ENCODE results near the gene CYP3A4. TPM values are rescaled to one million over a fixed set of nuclear protein-coding genes. Genes with fewer than 3 reads are reported as not detected.
"Not testable (repeated sequence)": the region's sequence is repeated elsewhere in the genome, so short reads cannot be mapped to it uniquely, and the experiment has no call there.

Gene CYP3A4
- total and polyA plus RNA-seq, 4 donors = 12.9 TPM; not detected in 3

DNA sequence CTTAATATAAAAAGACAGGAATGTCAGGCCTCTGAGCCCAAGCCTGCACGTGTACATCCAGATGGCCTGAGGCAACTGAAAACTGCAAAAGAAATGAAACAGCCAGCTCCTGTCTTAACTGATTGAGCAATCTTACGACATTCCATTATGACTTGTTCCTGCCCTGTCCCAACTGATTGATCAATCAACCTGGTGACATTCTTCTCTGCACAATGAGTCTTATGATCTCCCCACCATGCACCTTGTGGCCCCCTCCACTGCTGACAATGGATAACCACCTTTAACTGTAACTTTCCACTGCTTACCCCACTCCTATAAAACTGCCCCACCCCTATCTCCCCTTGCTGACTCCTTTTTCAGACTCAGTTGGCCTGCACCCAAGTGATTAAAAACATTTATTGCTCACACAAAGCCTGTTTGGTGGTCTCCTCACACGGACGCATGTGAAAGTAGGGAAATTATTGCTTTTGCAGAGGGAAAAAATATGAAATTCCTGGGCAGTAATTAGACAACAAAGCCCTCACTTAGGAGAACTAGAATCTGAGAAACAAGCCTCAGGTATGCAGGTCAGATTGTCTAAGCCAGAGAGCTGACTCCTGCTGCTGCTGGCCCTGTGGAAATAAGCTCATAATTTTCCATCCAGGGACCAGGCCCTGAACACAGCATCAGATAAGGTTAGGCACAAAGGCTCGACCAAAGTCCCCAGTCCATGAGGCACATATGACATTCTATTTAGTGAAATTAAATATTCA lies 54.3 kb downstream of the CYP3A4 start:
- peaks cover 0 to 1% of the 10 kb centered on the region in 2 donors for H3K36me3 ChIP-seq (ENCODE audit: control insufficient read depth in 1 of 2, insufficient read depth in 2 of 2, low read length in 1 of 2)
- H3K27me3 ChIP-seq (ENCODE audit: control insufficient read depth in 1 of 2, insufficient read depth in 2 of 2, low read length in 1 of 2) = no peaks in the 10 kb centered on the region
- DNase-seq (no peak), ATAC-seq (ENCODE audit: low FRiP score) (no peak)
- WGBS, 2 donors = 53 to 58% methylated on average over 5 of the region's 5 CpGs
- no peaks in the 10 kb centered on the region for H3K4me1 ChIP-seq (ENCODE audit: control insufficient read depth in 1 of 2, insufficient read depth in 2 of 2, low read length in 2 of 2)
- intact Hi-C loops (cut with DNase I) = no loop called here
- no peaks in the 10 kb centered on the region for H3K9me3 ChIP-seq (ENCODE audit: control insufficient read depth, low read length)
- H3K27ac ChIP-seq (ENCODE audit: low read depth in 1 of 2, low read length in 2 of 2) = no peak overlapping the region
- H3K4me3 ChIP-seq (ENCODE audit: low read length in 2 of 2) = no peak overlapping the region

- no peak overlapping the region for H3K27ac ChIP-seq (ENCODE audit: low read depth in 1 of 2, low read length in 2 of 2)
- H3K27me3 ChIP-seq (ENCODE audit: control insufficient read depth in 1 of 2, insufficient read depth in 2 of 2, low read length in 1 of 2) = no peaks in the 10 kb centered on the region
- no peak overlapping the region for H3K4me3 ChIP-seq (ENCODE audit: low read length in 2 of 2)
- WGBS, 2 donors = 86 to 92% methylated on average over 2 of the region's 2 CpGs
- H3K9me3 ChIP-seq (ENCODE audit: control insufficient read depth, low read length) = no peaks in the 10 kb centered on the region
- H3K4me1 ChIP-seq (ENCODE audit: control insufficient read depth in 1 of 2, insufficient read depth in 2 of 2, low read length in 2 of 2) = no peaks in the 10 kb centered on the region
- no peak for DNase-seq
- H3K36me3 ChIP-seq (ENCODE audit: control insufficient read depth in 1 of 2, insufficient read depth in 2 of 2, low read length in 1 of 2) = peaks cover 0 to 1% of the 10 kb centered on the region in 2 donors
- ATAC-seq (ENCODE audit: low FRiP score) = no peak
- intact Hi-C loops (cut with DNase I) = no loop called here
These were observed 55.4 kb downstream of the CYP3A4 start for GRCh38 chr7:99728615-99729014.

GRCh38 chr7:99723201-99723600 lies 60.8 kb downstream of the CYP3A4 start:
- H3K27me3 ChIP-seq (ENCODE audit: control insufficient read depth in 1 of 2, insufficient read depth in 2 of 2, low read length in 1 of 2); H3K27ac ChIP-seq (ENCODE audit: low read depth in 1 of 2, low read length in 2 of 2); H3K9me3 ChIP-seq (ENCODE audit: control insufficient read depth, low read length); DNase-seq; H3K36me3 ChIP-seq (ENCODE audit: control insufficient read depth in 1 of 2, insufficient read depth in 2 of 2, low read length in 1 of 2); ATAC-seq (ENCODE audit: low FRiP score); H3K4me3 ChIP-seq (ENCODE audit: low read length in 2 of 2); intact Hi-C loops (cut with DNase I); H3K4me1 ChIP-seq (ENCODE audit: control insufficient read depth in 1 of 2, insufficient read depth in 2 of 2, low read length in 2 of 2): not testable (repeated sequence)
- WGBS, 2 donors = 89% methylated on average over 6 of the region's 6 CpGs

- Histone ChIP-seq H3K4me3 (ENCODE audit: low read length in 2 of 2) (no peak overlapping the region), H3K36me3 (ENCODE audit: control insufficient read depth in 1 of 2, insufficient read depth in 2 of 2, low read length in 1 of 2) (no peaks in the 10 kb centered on the region), H3K27ac (ENCODE audit: low read depth in 1 of 2, low read length in 2 of 2) (no peak overlapping the region), H3K4me1 (ENCODE audit: control insufficient read depth in 1 of 2, insufficient read depth in 2 of 2, low read length in 2 of 2) (no peaks in the 10 kb centered on the region), H3K9me3 (ENCODE audit: control insufficient read depth, low read length) (no peaks in the 10 kb centered on the region), H3K27me3 (ENCODE audit: control insufficient read depth in 1 of 2, insufficient read depth in 2 of 2, low read length in 1 of 2) (no peaks in the 10 kb centered on the region)
- ATAC-seq (ENCODE audit: low FRiP score) (no peak), DNase-seq (no peak)
- intact Hi-C loops (cut with DNase I) = no loop called here
- WGBS, 2 donors = 67 to 75% methylated on average over 5 of the region's 5 CpGs
These were observed 63.0 kb downstream of the CYP3A4 start for GRCh38 chr7:99720800-99721595.

DNA sequence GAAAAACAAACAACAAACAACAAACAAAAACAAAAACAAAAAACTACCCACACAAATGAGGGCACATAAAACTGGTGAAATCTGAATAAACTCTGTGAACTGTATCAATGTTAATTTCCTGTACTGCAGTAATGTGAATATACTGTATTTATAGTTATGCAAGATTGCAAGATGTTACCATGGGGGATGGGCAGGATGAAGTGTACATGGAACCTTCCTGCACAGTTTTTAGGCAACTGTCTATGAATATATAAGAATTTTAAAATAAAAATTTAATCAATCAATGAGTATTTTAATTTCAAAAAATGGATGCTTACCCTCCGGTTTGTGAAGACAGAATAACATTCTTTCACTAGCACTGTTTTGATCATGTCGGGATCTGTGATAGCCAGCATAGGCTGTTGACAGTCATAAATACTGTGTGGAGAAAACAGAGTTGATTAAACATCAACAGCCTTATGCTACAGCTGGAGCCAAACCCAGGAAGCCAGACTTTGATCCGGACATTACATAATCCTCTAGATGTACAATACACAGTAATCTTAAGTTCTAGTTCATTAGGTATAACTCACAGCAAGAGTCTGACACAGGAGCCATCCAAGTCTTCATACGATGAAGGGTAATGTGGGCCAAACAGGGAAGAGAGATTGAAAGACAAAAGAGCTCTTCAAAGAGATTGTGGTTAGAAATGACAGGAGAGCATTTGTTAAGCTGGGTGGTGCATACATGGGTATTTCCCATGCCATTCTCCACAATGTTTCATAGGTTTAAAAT lies 63.8 kb downstream of the CYP3A4 start:
- H3K27ac ChIP-seq (ENCODE audit: low read depth in 1 of 2, low read length in 2 of 2) = no peak overlapping the region
- no peaks in the 10 kb centered on the region for H3K9me3 ChIP-seq (ENCODE audit: control insufficient read depth, low read length)
- no peak overlapping the region for H3K4me3 ChIP-seq (ENCODE audit: low read length in 2 of 2)
- 79 to 83% methylated on average over 4 of the region's 4 CpGs for WGBS, 2 donors
- no peaks in the 10 kb centered on the region for H3K36me3 ChIP-seq (ENCODE audit: control insufficient read depth in 1 of 2, insufficient read depth in 2 of 2, low read length in 1 of 2)
- no peak for ATAC-seq (ENCODE audit: low FRiP score)
- no peaks in the 10 kb centered on the region for H3K27me3 ChIP-seq (ENCODE audit: control insufficient read depth in 1 of 2, insufficient read depth in 2 of 2, low read length in 1 of 2)
- no peaks in the 10 kb centered on the region for H3K4me1 ChIP-seq (ENCODE audit: control insufficient read depth in 1 of 2, insufficient read depth in 2 of 2, low read length in 2 of 2)
- intact Hi-C loops (cut with DNase I) = no loop called here
- no peak for DNase-seq

- DNase-seq = no peak
- H3K36me3 ChIP-seq (ENCODE audit: control insufficient read depth in 1 of 2, insufficient read depth in 2 of 2, low read length in 1 of 2) = no peaks in the 10 kb centered on the region
- peaks cover 3% of the 10 kb centered on the region for H3K9me3 ChIP-seq (ENCODE audit: control insufficient read depth, low read length)
- ATAC-seq (ENCODE audit: low FRiP score) = no peak
- no peaks in the 10 kb centered on the region for H3K4me1 ChIP-seq (ENCODE audit: control insufficient read depth in 1 of 2, insufficient read depth in 2 of 2, low read length in 2 of 2)
- H3K27ac ChIP-seq (ENCODE audit: low read depth in 1 of 2, low read length in 2 of 2) = no peak overlapping the region
- intact Hi-C loops (cut with DNase I) = no loop called here
- no peak overlapping the region for H3K4me3 ChIP-seq (ENCODE audit: low read length in 2 of 2)
- H3K27me3 ChIP-seq (ENCODE audit: control insufficient read depth in 1 of 2, insufficient read depth in 2 of 2, low read length in 1 of 2) = no peaks in the 10 kb centered on the region
- 71 to 75% methylated on average over 3 of the region's 3 CpGs for WGBS, 2 donors
These were observed 69.9 kb downstream of the CYP3A4 start for GRCh38 chr7:99713995-99714570.

DNA sequence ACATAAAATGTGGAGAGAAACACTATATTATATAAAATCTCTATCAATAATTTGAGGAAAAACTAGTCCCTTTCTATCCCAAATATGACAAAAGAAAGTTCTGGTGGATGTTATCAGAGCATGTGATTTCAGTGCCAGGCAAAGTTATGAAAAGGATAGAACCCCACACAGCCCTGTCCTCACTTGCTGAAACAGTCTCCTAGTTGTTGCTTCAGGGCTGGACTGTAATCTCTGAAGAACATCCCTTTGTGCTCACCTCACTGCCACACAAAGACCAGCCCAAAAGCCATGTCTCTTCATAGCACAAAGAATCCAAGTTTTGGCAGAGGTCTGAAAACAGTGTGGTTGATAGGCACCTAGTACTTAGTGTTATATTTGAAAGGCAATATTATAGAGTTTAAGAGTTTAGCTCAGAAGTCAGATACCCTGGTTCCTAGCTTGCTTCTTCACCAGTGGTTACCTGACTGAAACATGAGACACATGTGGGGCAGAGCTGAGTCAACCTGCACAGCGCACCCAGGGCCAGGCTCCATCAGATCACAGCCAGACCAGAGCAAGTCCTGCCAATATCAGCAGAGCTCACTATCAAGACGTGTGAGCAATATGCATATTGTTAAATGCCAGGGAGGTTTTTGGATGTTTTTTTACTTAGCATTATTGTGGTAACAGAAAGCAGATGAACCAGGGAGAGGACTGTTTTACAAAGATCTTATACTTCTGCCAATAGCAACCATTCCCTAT lies 74.0 kb downstream of the CYP3A4 start:
- H3K27ac ChIP-seq (ENCODE audit: low read depth in 1 of 2, low read length in 2 of 2) = no peak overlapping the region
- 53% methylated on average over 2 of the region's 2 CpGs for WGBS, 2 donors
- ATAC-seq (ENCODE audit: low FRiP score) (no peak), DNase-seq (no peak)
- H3K4me1 ChIP-seq (ENCODE audit: control insufficient read depth in 1 of 2, insufficient read depth in 2 of 2, low read length in 2 of 2) = no peaks in the 10 kb centered on the region
- no peaks in the 10 kb centered on the region for H3K36me3 ChIP-seq (ENCODE audit: control insufficient read depth in 1 of 2, insufficient read depth in 2 of 2, low read length in 1 of 2)
- H3K9me3 ChIP-seq (ENCODE audit: control insufficient read depth, low read length) = peaks cover 5% of the 10 kb centered on the region
- intact Hi-C loops (cut with DNase I) = no loop called here
- no peaks in the 10 kb centered on the region for H3K27me3 ChIP-seq (ENCODE audit: control insufficient read depth in 1 of 2, insufficient read depth in 2 of 2, low read length in 1 of 2)
- H3K4me3 ChIP-seq (ENCODE audit: low read length in 2 of 2) = no peak overlapping the region

GRCh38 chr7:99709260-99709659 lies 74.7 kb downstream of the CYP3A4 start:
- Histone ChIP-seq H3K4me3 (ENCODE audit: low read length in 2 of 2) (no peak overlapping the region), H3K27me3 (ENCODE audit: control insufficient read depth in 1 of 2, insufficient read depth in 2 of 2, low read length in 1 of 2) (no peaks in the 10 kb centered on the region), H3K9me3 (ENCODE audit: control insufficient read depth, low read length) (peaks cover 3% of the 10 kb centered on the region), H3K36me3 (ENCODE audit: control insufficient read depth in 1 of 2, insufficient read depth in 2 of 2, low read length in 1 of 2) (no peaks in the 10 kb centered on the region), H3K27ac (ENCODE audit: low read depth in 1 of 2, low read length in 2 of 2) (no peak overlapping the region), H3K4me1 (ENCODE audit: control insufficient read depth in 1 of 2, insufficient read depth in 2 of 2, low read length in 2 of 2) (no peaks in the 10 kb centered on the region)
- intact Hi-C loops (cut with DNase I) = no loop called here
- WGBS, 2 donors = 86 to 91% methylated on average over 2 of the region's 2 CpGs
- ATAC-seq (ENCODE audit: low FRiP score) = no peak
- no peak for DNase-seq

All from aorta (tissue), 5 donors.